HG03280 (cell line): ENCODE measurements around the gene PAFAH2.

Source experiments
- ATAC-seq: cut with Tn5 transposase; IDR thresholded peaks from one replicate; pipeline ENCODE4 v1.9.1; 2021; ENCODE audit warnings: mild to moderate bottlenecking, moderate library complexity; ENCODE audit not compliant: unreplicated experiment

Gene PAFAH2

DNA sequence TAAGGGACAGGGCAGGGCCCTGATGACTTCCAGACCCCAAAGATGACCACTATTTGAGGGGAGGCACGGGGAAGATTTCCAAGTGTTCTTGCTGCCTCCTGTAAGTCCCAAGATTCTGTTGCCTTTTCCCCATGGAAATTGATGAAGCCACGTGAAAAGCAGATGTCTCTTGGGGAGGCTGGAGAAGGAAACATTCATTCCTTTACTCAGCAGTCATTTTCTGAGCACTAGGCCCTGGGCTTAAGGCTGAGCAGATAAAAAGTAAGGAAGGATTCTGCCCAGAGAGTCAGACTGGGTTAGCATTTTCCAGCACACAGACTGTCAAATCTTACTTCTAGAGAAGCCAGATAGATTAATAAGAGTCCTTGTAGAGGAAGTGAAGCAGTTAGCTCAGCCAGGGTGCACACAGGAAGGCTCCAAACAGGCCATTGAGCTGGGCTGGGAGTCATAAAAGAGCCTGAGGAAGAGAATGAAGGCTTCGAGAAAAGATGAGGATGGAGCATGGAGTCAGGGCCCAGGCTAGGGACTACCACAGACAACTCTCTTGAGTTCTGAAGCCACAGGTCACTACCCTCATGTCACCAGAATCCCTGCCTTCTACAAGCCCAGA lies 33.9 kb upstream of the PAFAH2 start:
- no peak for ATAC-seq

DNA sequence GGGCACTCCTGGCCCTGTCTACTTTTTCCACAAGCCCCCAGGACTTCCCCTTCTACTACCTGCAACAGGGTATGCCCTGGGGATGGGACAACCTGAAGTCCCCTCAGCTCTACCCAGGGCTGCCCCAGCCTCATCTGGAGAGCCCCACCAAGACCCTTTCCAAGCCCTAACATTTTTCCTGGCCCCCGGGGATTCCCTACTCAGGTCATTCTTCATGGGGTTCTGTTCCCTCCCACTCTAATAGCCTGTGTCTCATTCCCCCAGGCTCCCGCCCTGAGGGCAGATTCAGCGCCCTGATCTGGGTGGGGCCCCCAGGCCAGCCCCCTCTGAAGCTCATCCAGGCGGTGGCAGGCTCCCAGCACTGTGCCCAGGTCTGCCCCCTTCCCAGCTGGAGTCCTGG lies 33.3 kb upstream of the PAFAH2 start:
- ATAC-seq: no peak

DNA sequence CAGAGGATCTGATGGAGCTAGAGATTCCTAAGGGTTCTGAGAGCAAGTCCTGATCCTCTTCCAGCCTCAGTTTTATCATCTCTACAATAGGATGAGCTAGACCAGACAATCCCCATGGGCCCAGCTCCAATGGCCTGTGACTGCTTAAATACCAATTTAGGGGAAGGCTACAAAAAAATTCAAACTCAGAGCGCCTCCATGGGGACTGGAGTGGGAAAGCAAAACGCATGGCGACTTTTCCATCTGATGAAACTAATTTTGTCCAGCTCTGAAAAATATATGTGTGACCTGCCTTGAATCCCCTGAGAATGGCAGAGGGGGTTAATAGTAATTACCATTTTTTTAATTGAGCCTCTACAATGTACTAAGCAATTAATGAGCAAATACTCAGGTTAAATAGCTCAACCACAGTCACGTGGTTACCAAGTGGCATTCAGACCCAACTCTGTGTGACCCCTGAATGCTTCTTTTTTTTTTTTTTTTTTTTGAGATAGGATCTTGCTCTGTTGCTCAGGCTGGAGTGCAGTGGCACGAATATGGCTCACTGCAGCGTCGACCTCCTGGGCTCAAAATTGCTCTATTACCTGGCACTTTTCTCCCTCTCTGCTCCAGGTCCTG lies 32.1 kb upstream of the PAFAH2 start:
- ATAC-seq: no peak

DNA sequence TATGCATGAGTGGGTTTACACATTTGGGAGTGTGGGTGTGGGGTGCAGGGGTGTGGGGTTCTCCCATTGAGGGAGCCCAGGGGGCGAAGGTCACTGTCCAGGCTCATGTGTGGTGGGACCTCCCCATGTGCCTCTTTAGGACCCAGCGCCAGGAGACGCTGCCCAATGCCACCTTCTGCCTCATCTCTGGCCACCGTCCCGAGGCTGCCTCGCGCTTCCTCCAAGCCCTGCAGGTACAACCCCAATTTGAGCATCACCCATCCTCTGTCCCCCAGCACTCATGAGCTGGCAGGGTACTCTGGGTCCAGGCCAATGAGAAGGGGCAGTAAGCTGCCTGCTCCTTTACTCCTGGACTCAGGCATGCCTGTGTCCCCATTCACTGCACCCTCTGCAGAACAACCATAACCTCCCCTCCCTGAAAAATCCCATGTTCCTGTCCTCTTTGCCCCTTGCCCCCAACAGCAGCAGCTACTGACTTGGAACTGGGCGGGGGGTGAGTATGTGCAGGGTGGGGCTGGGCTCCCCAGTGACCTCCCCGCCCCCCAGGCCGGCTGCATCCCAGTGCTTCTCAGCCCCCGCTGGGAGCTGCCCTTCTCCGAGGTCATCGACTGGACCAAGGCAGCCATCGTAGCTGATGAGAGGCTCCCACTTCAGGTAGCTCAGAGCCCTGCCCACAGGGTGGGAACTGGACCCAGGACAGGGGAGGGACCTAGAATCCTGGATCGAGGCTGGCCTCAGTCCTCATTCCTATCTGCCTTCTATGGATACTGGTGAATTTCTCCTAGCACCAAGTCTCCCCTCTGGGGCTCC lies 31.4 kb upstream of the PAFAH2 start:
- no peak for ATAC-seq

DNA sequence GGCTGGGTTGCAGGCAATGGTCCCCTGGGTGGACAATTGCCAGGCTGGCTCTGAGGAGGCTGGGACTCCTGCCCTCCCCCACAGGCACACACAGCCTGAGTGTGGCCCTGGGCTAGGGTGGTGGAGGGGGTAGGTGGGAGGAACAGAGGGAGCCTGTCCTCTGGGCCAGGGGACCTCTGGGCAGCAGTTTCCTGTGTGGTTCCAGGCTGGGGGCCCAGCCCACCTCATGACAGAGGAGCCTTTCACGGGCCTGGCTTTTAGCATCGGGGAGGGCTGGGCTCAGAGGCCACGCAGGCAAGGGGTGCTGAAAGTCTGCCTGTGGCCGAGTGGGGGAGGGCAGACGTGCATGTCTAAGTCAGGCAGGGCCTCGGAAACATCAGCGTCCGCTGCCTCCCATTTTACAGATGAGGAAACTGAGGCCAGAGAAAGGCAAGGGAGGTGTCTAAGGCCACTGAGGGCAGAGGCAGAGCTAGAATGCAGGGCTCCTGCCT lies 30.7 kb upstream of the PAFAH2 start:
- ATAC-seq: no peak

DNA sequence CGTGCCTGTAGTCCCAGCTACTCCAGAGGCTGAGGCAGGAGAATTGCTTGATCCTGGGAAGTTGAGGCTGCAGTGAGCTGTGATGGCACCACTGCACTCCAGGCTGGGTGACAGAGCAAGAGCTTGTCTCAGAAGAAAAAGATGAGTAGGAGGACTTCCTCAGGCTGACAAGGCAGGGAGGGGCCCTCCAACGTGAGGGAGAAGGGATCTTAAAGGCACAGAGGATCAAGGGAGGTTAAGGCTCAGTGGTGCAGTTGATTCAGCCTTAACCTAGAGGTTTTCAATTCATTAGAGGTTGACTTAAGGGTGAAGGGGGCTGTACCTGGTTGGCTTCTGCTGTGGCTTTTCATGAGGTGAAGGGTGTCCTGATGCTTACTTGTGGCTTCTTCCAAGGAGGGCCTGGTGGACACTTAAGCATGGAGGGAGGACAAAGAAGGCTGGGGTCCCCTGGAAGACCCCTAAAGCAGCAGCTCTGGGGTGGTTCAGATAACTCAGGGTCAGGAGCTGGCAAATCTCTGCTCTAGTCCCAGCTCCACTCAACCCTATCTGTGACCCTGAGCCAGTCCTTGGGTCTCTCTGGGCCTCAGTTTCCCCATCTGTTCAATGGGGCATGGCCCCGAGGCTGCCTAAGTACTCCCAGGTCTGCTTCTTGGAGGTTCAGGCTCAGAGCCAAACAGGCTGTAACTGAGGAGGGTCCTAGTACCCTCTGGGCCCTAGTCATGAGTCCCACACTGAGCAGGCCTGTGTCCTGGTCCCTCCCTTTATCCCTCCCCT lies 30.0 kb upstream of the PAFAH2 start:
- no peak for ATAC-seq

DNA sequence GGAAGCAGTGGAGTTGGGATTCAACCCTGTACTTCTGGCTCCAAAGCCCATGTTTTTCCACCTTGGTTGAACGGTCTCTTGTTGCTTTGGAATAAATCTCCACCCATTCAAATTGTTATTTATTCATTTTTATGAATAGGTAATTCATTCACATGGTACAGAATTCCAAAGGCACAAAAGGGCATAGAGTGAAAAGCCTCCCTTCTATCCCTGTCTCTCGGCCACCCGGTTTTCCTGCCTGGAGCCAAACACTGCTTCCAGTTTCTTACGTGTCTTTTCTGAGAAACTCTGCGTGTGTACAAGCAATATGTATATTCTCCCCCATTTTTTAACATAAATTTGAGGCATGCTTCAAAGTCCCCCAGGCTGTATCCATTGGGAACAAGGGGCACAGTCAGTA lies 27.7 kb upstream of the PAFAH2 start:
- no peak for ATAC-seq

DNA sequence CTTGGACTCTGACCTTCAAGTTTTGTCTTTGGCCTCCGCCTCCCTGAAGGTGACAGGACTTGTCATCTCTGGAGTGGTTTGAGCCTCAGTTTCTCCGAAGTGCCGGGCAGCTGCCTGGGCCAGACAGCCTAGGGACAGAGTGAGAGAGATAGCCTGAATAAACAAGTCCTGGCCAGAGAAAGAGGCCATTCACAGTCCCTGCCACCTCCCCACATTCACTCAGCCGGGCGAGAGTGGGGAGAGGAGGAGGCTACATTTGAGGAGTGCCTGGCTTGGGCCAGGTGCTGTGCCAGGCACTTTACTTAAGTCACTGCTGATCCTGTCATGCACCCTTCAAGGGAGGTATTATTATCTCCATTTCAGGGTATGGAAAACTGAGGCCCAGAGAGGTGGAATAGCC lies 27.2 kb upstream of the PAFAH2 start:
- ATAC-seq: no peak

DNA sequence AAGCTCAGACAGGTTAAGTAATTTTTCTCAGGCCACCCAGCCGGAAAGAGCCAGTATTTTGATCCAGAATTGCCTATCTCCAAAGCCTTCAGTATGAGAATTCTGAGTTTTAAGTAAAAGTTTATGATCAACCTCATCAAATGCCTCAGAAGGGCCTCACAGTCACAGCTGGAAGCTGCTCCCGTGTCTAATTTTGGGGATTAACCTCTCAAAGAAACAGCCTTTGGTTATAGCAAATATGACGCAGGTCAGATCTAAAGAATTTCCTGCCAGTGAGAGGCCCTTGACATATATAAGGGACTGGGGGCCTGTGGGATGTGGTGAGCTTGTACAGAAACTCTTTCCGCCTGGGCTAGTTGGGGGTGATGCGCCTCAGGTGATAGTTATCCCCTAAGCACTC lies 26.0 kb upstream of the PAFAH2 start:
- no peak for ATAC-seq

DNA sequence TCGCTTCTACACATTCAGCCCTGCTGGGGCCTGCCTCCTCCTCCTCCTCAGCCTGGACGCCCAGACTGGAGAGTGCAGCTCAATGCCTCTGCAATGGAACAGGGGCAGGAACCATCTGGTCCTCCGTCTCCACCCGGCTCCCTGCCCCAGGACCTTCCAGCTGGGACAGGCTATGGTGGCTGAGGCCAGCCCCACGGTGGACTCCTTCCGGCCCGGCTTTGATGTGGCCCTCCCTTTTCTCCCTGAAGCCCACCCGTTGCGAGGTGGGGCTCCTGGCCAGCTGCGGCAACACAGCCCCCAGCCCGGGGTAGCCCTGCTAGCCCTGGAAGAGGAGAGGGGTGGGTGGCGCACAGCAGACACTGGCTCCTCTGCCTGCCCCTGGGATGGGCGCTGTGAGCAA lies 25.1 kb upstream of the PAFAH2 start:
- ATAC-seq: no peak

DNA sequence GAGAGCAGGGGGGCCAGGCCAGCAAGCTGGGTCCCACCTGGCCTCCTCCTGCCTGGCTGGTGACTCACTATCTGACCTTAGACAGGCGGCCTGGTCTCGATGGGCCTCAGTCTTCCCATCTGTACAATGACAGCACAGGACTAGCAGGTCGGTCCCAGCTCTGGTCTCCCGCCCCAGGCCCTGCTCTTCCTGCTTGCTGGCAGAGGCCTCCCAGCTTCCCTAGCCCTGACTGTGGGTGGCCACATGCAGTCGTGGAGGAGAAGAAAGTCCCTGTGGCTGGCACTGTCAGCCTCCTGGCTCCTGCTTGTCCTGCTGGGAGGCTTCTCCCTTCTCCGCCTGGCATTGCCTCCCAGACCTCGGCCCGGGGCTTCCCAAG lies 24.5 kb upstream of the PAFAH2 start:
- ATAC-seq: no peak

DNA sequence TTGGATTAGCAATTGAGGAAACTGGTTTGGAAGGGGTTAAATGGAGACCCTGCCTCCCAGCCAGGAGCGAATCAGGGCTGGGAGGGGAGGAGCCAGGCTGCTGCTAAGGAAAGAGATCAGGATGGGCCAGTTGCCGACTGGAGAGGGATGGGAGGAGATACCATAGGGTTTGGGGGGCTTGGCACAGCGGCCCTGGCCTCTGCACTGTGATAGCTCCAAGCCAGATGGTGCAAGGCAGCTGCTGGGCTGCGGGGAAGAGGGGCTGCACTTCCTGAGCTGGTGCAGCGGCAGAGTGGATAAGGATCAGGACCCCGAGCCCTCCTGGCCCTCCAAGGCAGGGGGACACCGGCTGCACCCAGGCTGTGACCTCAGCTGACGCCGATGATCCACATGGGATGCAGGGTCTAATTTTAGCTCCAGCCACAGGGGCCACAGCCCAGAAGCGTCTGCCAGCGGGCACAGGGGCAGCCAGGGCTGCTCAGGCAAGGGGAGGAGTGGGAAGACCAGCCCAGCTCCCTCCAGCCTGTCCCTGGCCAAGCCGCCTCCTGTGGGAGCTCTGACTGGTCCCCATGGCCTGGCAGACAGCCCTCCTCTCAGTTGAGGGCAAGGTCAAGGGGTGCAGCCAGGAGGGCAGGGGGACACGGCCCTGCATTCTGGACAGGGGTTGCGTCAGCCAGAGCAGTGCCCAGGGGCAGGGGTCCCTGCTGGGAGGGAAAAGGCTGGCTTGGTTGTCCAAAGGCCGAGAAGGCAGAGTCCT lies 24.0 kb upstream of the PAFAH2 start, which contains the start of gene EXTL1:
Gene EXTL1 (plus strand): TSS at position 129 of the 757 bp plus-strand sequence. CDS start 872 bp downstream, outside the sequence.
- ATAC-seq: no peak

DNA sequence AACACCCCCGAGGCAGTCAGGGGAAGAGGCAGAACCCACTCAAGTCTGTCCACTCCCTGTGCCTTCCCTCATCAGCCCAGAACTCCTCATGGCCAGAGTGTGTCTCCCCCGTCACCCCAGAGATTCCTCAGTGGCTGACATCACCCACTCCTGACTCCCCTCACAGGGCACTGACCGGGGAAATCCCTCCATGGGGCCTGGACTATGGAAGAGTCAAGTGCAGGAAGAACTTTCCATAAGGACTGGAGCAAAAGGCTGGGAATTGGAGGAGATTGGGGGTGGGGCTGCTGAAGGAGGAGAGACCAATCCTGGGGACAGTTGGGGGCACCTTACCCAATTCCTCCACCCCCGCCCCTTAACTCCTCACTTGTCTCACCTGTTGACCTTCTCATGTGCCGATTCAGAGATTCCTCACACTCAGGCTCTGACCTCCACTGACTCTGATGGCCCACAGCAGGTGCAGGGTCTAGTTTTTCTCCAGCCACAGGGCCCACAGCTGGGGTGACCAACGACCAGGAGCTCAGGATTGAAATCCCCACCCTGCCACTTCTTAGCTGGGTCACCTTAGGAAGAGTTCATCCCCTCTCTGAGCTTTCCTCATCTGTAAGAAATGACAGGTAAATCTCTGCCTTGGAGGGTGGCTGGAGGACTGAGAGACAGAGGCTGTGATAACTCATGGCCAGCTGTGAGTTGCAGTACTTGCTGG lies 23.2 kb upstream of the PAFAH2 start:
- no peak for ATAC-seq

DNA sequence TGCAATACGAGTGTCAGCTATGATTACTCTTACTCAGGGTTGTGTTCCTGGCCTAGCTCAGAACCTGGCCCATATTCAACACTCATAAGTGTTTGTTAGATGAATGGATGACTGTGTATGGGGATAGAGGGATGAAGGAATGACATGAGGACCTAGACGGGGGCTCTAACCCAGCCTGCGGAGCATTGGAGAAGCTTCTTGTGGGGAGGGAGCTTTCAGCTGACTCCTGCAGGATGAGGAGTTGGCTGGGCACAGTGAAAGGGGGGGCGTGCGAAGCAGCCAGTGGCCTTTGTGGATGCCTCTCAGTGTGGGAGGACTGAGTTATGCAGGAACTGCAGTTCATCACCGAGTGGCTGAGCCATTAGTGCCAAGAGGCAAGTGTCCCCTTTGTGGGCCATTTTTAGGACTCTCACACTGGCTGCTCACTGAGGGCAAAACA lies 22.5 kb upstream of the PAFAH2 start:
- ATAC-seq: no peak

DNA sequence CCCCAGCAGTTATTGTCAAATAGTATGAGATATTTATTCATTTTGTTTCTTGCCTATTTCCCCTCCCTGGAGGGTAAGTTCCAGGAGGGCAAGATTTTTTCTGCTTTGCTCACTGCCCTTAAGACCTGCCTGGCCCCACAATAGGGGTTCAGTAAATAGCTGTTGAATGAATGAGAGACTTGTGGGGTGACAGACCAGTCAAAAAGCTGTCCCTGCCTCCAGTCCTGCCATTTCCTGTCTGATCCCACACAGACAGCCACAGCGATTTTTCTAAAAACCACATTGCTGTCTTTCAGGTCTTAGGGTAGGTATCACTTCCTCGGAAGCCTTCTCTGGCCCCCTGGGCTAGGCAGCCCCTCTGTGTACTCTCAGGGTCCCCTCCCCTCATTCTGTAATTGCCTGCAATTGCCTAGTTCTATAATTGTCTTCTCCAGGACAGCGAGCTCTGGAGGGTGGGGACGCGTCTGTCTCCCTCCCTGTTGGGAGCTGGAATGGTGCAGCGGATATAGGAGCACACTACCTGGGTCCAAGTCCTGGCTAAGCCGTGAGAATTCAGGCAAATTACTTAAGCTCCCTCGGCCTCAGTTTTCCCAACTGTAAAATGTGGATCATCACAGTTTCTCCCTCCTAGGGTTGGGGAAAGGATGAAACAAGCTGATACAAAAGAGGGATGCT lies 21.9 kb upstream of the PAFAH2 start:
- ATAC-seq: no peak

DNA sequence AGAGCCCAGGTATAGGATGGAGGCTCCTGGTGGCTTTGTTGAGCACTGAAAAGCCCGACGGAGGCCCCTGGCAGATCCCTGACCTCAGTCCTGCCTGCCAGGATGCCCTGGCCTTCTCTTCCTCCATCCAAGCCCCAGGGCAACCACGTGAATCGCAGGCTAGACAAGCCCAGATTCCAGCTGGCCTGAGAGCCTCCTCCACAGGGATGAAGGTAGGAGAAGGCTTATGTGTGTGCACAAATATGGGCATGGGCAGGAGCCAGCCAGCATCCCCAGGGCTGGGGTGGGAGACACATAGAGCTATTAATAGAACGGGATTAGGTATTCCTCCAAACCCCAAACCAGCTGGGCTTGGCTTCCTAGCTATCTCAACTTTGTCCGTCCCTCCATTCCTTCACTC lies 19.7 kb upstream of the PAFAH2 start:
- no peak for ATAC-seq

DNA sequence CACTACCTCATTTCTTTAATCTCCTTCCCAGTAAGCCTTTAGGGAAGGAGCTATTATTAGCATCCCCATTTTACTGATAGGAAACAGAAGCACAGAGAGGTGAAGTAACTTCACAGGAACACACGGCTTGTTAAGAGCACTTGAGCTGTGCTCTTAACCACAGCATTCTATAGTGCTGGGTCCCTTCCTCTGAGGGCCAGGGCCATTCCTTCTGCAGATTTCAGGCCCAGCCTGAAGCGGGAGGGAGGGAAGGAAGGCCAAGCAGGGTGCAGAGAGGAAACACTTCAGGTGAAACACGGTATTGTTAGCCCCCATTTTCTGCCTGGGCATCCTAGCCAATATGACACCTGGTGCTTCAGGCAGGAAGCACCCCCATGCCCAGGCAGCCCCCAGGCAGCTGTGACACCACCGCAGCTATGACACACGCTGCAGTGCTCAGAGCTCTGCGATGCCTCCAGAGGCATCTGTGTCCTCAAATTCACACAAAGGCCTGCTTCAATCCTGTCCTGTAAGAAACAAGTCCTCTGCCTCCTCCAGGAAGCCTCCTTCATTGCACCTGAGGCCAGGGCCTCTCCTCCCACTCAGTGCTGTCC lies 19.2 kb upstream of the PAFAH2 start:
- no peak for ATAC-seq

DNA sequence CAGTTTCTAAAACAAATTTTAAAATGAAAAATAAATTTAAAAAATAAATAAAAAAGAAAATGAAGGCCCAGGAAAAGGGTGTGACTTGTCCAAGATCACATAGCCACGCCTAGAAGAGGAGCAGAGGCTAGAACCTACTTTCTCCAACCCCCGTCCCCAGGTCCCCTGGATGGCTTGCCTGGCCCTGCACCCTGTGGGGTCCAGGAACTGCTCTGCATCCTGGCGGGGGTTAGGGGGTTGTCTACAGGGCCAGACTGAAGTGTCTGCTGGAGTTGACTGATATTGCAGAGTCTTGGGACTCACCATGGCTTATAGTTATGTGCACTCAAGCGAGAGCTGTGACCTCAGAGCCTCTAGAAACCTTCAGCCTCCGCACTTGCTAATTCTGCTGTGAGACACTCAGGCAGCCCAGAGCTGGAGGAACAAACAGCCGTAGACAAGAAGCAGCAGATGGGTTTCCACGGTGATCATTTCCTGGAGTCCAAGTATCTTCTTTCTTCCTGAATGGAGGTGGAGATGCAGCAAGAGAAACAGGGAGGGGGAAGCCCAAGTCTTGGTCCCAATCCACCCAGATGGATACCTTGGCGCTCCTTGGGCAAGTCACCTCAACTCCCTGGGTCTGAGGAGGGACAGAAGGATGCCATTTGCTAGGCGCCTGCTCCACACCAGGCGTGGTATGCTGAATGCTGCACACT lies 18.5 kb upstream of the PAFAH2 start:
- no peak for ATAC-seq
